CMK (cell line): ENCODE data around the gene CNOT1.
"Not testable (repeated sequence)": the region's sequence is repeated elsewhere in the genome, so short reads cannot be mapped to it uniquely, and the experiment has no call there.

Experiments used
- DNase-seq: peaks from one replicate; pipeline ENCODE4 v3.0.0-alpha.2; 2010; ENCODE audit warnings: low read depth

Gene CNOT1

DNA sequence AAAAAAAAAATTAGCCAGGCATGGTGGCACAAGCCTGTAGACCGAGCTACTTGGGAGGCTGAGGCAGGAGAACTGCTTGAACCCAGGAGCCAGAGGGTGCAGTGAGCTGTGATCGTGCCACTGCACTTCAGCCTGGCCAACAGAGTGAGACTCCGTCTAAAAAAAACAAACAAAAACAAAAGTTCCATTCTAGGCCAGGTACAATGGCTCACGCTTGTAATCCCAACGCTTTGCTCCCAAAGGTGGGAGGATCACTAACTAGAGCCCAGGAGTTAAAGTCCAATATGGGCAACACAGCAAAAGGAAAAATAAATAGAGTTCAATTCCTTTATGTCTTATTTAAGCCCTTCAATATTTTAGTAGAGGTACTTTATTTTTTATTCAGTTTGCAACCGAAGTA is 47.5 kb downstream of the CNOT1 start:
- DNase-seq, result no peak

DNA sequence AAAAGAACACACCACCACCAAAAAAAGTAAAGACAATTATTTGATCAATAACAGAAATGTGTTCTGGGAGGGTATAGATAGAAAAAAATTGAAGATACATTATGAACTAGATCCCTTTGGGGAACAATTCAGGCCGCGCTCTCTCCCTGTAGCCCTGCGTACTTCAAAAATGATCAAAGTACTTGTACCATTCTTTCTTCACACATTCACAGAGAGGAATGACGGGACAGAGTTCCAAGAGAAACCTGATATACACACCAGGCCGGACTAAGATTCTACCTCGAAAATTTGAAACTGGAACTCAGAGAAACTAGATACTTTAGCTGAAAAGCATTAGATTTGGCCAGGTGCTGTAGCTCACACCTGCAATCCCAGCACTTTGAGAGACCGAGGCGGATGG is 50.0 kb downstream of the CNOT1 start:
- DNase-seq, result no peak

DNA sequence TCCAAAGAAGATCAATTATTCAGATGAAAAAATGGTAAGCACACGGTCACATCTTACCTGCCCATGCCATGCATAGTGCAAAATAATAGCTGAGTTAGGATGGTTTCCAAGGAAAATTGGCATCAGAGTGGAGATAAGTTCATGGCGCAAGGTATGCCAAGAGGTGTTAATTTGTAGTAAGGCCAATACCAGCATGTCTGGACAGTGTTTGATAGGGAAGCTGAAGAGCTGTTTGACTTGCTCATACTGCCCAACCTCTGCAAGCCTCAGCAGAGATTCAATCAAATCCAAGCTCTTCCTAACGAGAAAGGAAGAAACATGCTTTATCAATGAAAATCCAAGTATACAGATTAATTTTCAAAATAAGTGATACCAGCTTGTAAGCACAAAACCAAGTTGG is 51.0 kb downstream of the CNOT1 start:
- no peak for DNase-seq

DNA sequence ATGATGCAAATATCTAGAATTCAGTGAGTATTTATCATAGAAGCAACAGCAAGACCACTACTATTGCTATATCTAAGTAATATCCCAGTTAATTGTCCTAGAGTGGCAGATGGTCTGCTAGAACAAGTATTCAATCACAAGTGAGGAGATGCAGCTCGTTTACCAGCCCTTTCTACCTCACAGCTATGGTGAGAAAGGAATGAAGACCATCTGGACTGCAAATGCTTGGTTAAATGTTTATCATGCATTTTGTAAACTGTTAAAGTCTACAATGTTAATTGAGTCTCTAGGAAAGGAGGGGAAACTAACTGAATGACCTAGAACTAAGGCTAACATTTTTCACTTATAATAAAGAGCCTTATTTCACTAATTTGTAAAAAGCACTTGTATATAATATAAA is 52.5 kb downstream of the CNOT1 start:
- DNase-seq, result no peak

DNA sequence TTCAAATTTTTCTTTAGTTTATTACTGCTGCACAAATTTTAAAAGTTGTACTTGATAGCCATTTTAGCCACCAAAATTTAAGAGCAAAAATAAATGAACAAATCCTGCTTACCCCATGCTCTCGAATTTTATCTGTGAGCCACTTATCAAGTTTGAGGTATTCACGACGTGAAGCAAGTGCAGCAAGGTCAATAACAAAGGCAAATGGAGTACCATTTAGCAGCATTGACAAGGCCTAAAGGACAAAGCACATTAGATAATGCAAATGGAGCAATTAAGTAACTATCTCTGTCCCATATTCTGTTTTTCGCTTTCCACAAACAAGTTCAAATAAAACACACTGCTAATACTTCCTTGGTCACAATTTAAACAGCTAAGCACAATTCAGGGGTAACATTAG is 54.7 kb downstream of the CNOT1 start:
- no peak for DNase-seq

DNA sequence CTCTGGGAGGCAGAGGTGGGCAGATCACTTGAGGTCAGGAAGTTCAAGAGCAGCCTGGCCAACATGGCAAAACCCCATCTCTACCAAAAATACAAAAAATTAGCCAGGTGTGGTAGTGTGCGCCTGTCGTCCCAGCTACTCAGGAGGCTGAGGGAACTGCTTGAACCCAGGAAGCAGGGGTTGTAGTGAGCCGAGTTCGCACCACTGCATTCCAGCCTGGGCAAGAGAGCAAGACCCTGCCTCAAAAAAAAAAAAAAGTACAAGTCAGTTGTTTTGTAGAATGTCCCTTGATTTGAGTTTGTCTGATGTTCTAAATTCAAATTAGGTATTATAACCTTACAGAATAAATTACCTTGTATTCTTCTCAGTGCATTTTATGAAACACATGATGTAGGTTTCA is 63.9 kb downstream of the CNOT1 start:
- not testable (repeated sequence) for DNase-seq

DNA sequence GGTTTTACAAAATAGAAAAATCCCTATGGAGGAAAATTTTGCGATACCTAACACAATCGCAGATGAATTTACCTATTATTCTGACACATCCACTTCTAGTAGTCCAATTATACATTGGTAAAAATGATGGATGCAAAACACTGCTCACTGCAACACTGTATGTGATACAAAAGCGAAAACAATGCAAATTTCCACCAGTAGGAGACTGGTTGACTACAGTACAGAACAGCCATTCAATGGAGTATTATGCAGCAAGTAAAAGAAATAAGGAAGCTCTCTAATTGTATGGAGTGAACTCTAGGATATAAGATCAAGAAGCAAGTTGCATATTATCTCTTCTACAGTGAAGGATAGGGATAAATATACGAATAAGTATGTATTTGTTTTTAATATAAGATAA is 65.9 kb downstream of the CNOT1 start:
- no peak for DNase-seq

DNA sequence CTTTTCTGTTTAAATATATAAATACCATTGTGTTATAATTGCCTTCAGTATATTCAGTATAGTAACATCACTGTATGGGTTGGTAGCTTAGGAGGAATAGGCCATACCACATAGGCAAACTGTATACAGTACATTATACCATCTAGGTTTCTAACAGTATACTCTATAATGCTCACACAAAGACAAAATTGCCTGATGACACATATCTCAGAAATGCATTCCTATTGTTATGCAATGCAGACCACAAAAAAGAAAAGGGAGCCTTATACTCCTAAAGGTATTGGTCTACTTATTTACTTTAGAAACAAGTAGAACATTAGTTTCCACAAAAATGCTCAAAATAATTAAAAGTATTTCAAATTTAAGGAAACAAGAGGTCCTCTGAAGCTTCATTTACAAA is 66.4 kb downstream of the CNOT1 start:
- DNase-seq, result no peak

DNA sequence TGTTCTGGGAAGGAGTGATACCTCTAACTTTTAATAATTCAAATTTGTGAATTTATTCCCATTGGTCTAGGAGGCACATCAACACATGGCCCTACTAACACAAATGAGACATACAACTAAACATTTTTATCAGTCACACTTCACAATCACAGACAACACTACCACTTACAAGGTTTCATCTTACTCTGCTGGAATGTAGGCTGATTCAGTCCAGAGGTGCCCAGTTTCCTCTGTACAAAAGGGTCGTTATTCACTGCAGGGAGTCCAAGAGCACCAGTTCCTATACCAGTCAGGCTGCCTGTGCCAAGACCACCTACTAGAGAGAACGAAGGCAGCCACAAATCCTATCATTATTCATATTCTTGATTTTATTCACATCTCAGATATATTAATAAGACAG is 72.9 kb downstream of the CNOT1 start:
- DNase-seq, result no peak

DNA sequence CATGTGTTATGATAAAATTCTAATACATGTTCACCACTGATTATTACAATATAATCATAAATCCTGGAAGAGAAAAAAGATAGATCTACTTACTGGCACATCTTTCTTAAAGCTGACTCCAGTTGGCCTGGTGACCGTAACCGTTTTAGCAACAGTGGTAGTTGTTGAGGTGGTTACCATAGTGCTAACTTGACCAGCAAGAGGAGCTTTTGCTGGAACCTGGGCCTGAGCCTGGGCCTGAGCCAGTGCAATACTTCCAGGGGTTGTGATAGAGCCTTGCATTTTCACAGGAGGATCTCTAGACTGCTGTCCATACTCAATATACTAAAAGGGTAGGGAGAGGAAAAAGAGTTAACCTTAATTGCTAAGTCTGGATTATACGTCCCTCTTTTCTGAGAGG is 78.1 kb downstream of the CNOT1 start:
- DNase-seq, result no peak

DNA sequence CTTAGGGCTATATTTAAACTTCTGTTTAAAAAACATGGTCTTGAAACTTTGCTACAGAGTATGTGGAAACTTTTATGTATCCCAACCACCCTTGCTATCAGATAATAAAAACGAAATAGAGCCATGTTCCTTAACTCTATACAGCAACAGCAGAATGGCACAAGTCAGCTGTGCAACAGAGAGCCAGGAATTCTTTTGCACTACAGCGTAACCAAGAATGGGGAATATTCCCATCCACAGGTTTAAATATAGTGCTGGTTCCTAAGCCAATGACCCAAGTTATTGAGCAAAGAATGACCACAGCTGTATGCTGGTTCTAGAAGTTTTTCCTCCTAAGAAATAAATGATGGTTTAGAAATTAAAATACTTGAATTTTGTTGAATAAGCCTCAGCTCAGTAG is 81.2 kb downstream of the CNOT1 start:
- no peak for DNase-seq

DNA sequence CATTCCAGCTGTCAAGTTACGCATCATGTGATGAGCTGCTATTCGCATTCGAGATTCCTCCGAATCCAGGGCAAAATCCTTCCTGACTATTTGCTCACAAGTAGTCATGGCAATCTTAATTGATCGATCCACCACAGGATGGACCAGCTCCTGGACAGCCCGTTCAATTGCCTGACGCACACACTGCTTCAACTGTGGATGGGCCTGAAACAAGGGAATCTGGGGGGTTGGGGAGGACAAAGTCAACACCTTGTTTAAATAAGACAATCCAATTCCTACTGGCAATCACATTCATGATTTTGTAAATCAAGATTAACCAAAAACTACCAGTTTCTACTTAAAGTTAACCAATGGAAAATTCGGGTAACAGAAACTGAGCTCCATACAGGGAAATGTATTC is 85.9 kb downstream of the CNOT1 start:
- DNase-seq, result no peak

DNA sequence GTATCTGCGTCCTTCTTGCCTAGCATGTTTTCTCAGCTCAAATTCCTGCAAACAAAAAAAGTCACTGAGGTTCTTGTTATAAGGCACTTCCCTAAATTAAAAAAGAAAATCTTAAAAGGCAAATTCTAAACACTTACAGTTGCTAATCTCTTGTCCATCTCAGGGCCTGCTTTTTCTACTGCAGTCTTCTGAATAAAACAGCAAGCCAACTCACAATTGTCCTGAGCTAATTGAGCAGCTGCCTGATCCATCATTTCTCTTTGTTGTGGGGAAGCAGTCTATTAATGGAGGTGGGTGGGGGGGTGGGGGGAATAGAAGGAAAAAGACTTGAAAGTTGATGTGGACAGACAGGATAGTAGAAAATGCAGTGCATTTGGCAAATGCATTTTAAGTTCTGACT is 87.3 kb downstream of the CNOT1 start:
- DNase-seq, result no peak

DNA sequence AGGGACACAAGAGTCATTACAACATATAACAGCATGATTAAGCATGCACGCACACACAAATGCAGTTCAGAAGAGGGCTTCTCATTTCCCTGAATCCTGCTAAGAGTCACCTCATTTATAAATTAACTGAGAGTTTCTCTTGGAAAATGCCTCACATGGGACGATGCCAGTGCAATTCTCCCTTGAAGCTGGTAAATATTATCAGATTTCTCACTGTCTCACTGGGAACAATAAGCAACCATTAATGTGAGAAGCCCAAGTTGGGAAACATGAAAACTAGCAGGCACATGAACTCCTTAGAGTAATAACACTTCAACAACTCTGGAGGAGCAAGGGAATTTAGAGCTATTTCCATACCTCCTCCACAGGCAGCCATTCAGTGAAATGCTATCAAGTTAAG is 87.9 kb downstream of the CNOT1 start:
- DNase-seq, result no peak

DNA sequence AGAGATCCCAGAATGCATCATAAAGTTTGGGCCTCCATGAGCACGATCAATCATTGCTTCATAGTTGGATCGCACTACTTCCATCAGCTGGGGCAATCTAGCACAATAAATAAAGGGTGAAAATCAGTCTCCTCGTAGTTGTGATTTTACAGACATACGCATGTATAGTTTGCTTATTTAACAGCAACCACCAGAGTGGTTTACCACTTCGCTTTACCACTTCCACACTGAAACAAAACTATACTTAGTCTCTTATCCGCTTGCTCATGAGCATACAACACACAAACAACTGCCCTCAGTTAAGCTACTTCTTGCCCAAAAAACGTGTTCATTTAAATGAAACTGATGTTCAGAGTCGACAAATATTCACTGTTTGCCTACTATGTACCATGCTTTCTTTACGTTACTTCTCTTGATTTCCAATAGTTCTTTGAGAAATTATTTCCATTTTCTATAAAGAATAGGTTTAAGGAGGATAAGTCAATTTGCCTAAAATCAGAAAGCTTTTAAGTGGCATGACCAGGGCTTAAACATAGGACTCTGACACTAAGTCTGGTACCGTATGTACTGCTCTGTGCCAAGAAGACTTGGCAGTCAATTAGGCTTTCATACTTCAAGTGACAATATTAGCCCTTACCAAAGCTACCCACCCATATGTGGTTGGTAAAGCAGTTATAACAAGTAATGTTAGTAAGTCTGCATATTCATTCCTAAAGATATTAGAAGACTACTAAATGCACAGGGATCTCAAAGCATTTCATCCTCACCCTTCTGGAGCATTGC is 92.3 kb downstream of the CNOT1 start:
- no peak for DNase-seq

DNA sequence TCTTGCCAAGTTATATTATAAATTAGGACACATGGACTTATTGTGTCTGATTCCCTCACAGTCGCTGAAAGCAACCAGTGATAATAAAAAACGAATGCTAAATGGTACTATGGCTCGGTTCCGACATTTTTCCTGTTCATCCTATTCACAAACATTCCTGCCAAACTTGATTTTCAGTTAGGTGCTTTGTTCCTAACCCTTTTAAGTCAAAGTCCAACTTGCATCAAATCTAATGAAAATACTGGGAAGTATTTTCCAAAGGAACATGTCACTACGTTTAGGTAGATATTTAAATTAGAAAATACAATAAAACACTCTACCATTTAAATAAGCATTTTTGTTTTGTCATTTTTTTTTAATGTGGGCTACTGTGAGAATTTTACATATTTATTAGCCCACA is 93.3 kb downstream of the CNOT1 start:
- DNase-seq, result no peak

DNA sequence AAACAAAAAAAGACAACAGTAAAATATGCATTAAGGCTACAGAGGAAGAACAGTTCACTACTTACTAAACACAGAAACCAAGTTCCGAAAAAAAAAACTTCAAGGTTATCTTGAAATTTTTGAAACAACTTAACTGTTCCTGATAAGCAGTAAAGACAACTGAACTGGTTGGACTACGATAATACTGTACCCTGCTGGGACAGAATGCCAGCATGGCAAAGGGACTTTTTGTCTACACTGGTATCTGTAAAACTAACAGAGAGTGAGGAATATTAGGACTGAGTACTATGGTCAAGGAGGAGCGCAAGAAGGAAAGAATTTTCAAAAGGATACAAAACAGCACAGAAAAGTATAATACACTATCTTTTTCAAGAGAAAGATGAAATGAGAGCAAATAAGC is 94.5 kb downstream of the CNOT1 start:
- DNase-seq, result no peak

DNA sequence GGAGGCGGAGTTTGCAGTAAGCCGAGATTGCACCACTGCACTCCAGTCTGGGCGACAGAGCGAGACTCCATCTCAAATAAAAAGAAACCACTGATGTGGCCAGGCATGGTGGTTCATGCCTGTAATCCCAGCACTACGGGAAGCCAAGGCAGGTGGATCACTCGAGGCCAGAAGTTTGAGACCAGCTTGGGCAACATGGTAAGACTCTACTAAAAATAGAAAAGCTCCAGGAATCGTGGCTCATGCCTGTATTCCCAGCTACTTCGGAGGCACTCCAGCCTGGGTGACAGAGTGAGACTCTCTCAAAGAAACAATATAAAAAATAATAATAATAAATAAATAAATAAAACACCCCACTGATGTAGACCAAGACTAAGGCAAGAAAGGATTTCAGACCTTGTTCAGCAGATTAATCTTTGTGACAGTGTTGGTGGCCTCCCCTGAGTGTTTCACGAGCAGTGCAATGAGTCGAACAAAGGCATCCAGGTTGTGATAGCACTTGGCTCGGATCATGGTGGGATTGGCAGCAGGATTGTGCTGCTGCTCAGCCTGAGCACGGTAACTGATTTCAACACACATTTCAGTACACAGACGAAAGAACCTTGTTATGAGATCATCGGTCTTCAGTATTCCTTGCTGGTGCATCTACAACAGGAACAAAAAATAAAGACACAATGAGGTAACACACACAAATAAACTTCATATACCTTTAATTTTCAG is 95.7 kb downstream of the CNOT1 start:
- DNase-seq, result no peak

DNA sequence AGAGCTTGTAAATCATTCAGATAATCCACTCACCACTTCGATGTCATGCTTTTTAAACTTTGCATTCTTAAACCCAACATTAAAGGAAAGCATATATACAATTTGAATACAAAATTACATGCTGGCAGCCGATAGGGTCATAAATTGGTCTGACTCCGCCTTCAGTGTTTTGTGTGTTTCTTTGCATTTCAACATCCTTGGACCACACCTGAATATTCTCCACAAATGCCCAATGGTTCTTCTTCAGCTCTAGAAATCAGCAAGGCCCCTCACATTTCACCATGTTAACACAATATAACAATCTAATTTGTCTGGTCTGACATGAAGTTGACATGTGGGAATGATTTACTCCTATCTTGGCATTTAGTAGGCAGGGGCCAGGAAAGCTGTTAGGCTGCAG is 97.2 kb downstream of the CNOT1 start:
- no peak for DNase-seq

DNA sequence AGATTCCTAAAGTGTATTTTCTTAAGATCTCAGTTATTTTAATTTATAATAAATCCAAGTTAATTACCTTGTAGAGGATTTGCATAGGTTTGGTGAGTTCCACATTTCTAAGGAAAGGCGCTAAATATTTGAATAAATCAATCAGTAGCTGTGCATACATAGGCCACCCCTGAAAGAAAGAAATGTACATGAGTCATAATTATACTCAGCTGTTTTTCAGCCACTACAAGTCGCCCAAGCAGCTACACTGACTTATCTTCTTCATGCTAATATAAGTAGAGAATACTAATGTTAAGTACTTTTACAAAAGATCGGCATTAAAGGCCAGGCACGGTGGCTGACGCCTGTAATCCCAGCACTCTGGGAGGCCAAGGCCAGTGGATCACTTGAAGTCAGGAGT is 99.4 kb downstream of the CNOT1 start:
- DNase-seq, result no peak

DNA sequence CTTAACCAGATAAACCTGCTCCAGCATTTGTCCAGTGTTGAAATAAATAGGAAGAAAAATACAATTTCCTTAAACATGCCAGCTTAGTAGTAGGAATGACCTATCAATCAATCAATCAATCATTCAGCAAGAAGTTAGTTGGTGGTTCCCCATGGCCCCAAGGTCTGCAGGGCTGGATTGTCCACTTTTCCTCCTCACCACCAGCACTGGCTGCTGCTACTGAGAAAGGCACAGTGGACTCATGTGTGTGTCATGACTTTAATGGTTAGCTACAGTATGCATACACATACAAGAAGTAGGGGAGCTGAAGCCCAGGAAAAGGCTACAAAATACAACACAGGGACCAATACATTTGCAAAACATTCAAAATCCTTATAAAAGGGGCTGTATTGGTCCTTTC is 109.9 kb downstream of the CNOT1 start:
- DNase-seq, result no peak

DNA sequence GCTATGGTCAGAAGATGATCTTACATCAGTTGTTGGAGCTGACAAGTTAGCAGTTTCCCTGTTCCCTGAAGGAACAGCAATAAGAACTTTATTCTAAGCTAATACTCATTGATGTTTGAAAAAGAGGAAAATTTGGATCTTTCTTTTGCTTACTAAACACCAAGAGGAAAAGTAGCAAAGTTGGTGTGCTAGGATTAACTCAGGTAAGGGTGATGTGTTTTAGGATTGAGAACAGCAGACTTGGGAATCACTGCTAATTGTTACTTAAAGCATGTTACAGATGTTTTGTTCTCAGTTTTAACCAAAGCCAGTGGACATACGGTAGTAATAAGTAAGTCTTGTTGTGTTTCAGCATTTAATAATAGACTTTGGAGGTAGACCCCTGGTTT is 110.7 kb downstream of the CNOT1 start:
- DNase-seq, result no peak

DNA sequence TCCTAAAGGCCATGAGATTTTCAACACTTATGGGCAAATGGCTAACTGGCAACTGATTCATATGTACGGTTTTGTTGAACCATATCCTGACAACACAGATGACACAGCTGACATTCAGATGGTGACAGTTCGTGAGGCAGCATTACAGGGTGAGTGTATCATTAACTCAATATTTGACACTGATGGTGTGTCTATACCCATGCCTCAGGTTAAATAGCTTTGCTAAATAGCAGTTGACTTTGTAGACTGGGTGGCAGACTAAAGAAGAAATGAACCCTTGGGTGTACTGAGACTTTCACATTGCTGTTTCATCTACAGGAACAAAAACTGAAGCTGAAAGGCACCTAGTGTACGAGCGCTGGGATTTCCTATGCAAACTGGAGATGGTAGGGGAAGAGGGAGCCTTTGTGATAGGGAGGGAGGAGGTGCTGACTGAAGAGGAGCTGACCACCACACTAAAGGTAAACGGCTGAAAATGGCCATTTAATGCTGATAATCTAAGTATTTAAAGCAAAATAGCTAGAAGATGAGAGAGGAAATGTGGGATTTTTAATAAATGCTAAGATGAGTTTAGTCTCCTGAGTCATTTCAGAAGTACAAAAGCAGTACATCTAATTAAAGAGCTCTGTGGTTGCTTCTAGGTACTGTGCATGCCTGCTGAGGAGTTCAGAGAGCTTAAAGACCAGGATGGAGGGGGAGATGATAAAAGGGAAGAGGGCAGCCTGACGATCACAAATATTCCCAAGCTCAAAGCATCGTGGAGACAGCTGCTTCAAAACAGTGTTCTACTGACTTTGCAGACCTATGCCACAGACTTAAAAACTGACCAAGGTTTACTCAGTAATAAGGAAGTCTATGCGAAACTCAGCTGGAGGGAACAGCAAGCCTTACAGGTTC is 111.3 kb downstream of the CNOT1 start:
- no peak for DNase-seq
